Measurements from ENCODE around the gene PTGER4.

PTGER4 gene

GRCh38 chr5:40679148-40679912 lies 385 bp upstream of the PTGER4 start:
- Histone ChIP-seq H3K36me3 (ENCODE audit: insufficient read depth, low read length) (peaks cover 41% of the 10 kb centered on the region), H3K4me3 (ENCODE audit: low read depth in 1 of 2, low read length in 2 of 2) (peak overlapping the region; percentile 95 to 96; a peak in 3 of 4 replicates), H2AFZ (ENCODE audit: low read depth, low read length) (peak overlapping the region; percentile 60), H3K9ac (ENCODE audit: low read depth, low read length) (peak overlapping the region; percentile 89), H4K20me1 (ENCODE audit: insufficient read depth, low read length) (peaks cover 44% of the 10 kb centered on the region), H3K27me3 (ENCODE audit: insufficient read depth, low read length, poor library complexity) (no peaks in the 10 kb centered on the region), H3K9me3 (ENCODE audit: insufficient read depth, low read length, severe bottlenecking) (no peaks in the 10 kb centered on the region), H3K4me1 (ENCODE audit: insufficient read depth, low read length) (peaks cover 38% of the 10 kb centered on the region), H3K27ac (ENCODE audit: low read length) (peak overlapping the region; percentile 99), H3K4me2 (ENCODE audit: insufficient read depth, low read length) (peak overlapping the region; percentile 66), H3K79me2 (ENCODE audit: insufficient read depth, low read length) (peaks cover 93% of the 10 kb centered on the region)
- TF ChIP-seq CTCF (IDR thresholded peaks at IDR 0.05; ENCODE audit: borderline replicate concordance, extremely low read depth, low read length, poor library complexity, severe bottlenecking) (no peak), EZH2 (IDR thresholded peaks at IDR 0.05; ENCODE audit: borderline replicate concordance, low read depth, low read length, severe bottlenecking) (no peak)
- DNase-seq (peak; percentile 96), ATAC-seq (ENCODE audit: insufficient read depth, low read depth) (peak; percentile 63)

GRCh38 chr5:40680741-40681362 lies 1.1 kb downstream of the PTGER4 start:
- no peaks in the 10 kb centered on the region for H3K9me3 ChIP-seq (ENCODE audit: insufficient read depth, low read length, severe bottlenecking)
- ATAC-seq (ENCODE audit: insufficient read depth, low read depth): no peak
- peak overlapping the region; percentile 89 for H3K9ac ChIP-seq (ENCODE audit: low read depth, low read length)
- no peaks in the 10 kb centered on the region for H3K27me3 ChIP-seq (ENCODE audit: insufficient read depth, low read length, poor library complexity)
- H3K4me3 ChIP-seq (ENCODE audit: low read depth in 1 of 2, low read length in 2 of 2): peak overlapping the region; percentile 95 to 96
- TF ChIP-seq CTCF (IDR thresholded peaks at IDR 0.05; ENCODE audit: borderline replicate concordance, extremely low read depth, low read length, poor library complexity, severe bottlenecking) (peak; percentile 60), EZH2 (IDR thresholded peaks at IDR 0.05; ENCODE audit: borderline replicate concordance, low read depth, low read length, severe bottlenecking) (no peak)
- DNase-seq: peak; percentile 63
- H3K79me2 ChIP-seq (ENCODE audit: insufficient read depth, low read length): peaks cover 95% of the 10 kb centered on the region
- H3K4me1 ChIP-seq (ENCODE audit: insufficient read depth, low read length): peaks cover 38% of the 10 kb centered on the region
- peaks cover 56% of the 10 kb centered on the region for H3K36me3 ChIP-seq (ENCODE audit: insufficient read depth, low read length)
- peaks cover 57% of the 10 kb centered on the region for H4K20me1 ChIP-seq (ENCODE audit: insufficient read depth, low read length)
- no peak overlapping the region for H2AFZ ChIP-seq (ENCODE audit: low read depth, low read length)
- peak overlapping the region; percentile 65 for H3K4me2 ChIP-seq (ENCODE audit: insufficient read depth, low read length)
- H3K27ac ChIP-seq (ENCODE audit: low read length): peak overlapping the region; percentile 95

GRCh38 chr5:40681363-40682153 lies 1.8 kb downstream of the PTGER4 start:
- ATAC-seq (ENCODE audit: insufficient read depth, low read depth): peak; percentile 36
- peak overlapping the region; percentile 95 for H3K27ac ChIP-seq (ENCODE audit: low read length)
- peaks cover 63% of the 10 kb centered on the region for H3K36me3 ChIP-seq (ENCODE audit: insufficient read depth, low read length)
- no peak for TF ChIP-seq CTCF (IDR thresholded peaks at IDR 0.05; ENCODE audit: borderline replicate concordance, extremely low read depth, low read length, poor library complexity, severe bottlenecking)
- no peak for TF ChIP-seq EZH2 (IDR thresholded peaks at IDR 0.05; ENCODE audit: borderline replicate concordance, low read depth, low read length, severe bottlenecking)
- H4K20me1 ChIP-seq (ENCODE audit: insufficient read depth, low read length): peaks cover 64% of the 10 kb centered on the region
- H3K9ac ChIP-seq (ENCODE audit: low read depth, low read length): peak overlapping the region; percentile 89
- no peaks in the 10 kb centered on the region for H3K27me3 ChIP-seq (ENCODE audit: insufficient read depth, low read length, poor library complexity)
- H3K4me3 ChIP-seq (ENCODE audit: low read depth in 1 of 2, low read length in 2 of 2): peak overlapping the region; percentile 95 to 96
- peak overlapping the region; percentile 65 for H3K4me2 ChIP-seq (ENCODE audit: insufficient read depth, low read length)
- DNase-seq: peak; percentile 89
- no peaks in the 10 kb centered on the region for H3K9me3 ChIP-seq (ENCODE audit: insufficient read depth, low read length, severe bottlenecking)
- H2AFZ ChIP-seq (ENCODE audit: low read depth, low read length): no peak overlapping the region
- peaks cover 95% of the 10 kb centered on the region for H3K79me2 ChIP-seq (ENCODE audit: insufficient read depth, low read length)
- peaks cover 38% of the 10 kb centered on the region for H3K4me1 ChIP-seq (ENCODE audit: insufficient read depth, low read length)
